Activated naive CD4-positive, alpha-beta T cell treated with anti-CD3 and anti-CD28 coated beads, Interleukin-2, amount 50 U/mL, for 16 hours (primary cell): ENCODE data around the gene TIGD1.
"Not testable (repeated sequence)": the region's sequence is repeated elsewhere in the genome, so short reads cannot be mapped to it uniquely, and the experiment has no call there.

Experiments used
- DNase-seq: peaks from one replicate; pipeline ENCODE4 v3.0.0-alpha.2; 2020

Gene TIGD1

GRCh38 chr2:232550354-232551249, at the start of gene TIGD1, which contains the start of gene EIF4E2:
TSS of gene TIGD1 (minus strand) at chr2:232550557. CDS start at chr2:232549882, 675 bp downstream.
TSS of gene EIF4E2 (plus strand) at chr2:232550689. CDS start at chr2:232550725, 36 bp downstream.
- DNase-seq = peak; percentile 95

- DNase-seq = no peak
Observed at GRCh38 chr2:232598293-232598692, 47.9 kb upstream of the TIGD1 start.

- no peak for DNase-seq
Observed at GRCh38 chr2:232597362-232598079, 47.2 kb upstream of the TIGD1 start.

GRCh38 chr2:232593982-232594381, 43.6 kb upstream of the TIGD1 start:
- DNase-seq = no peak

- no peak for DNase-seq
Observed at GRCh38 chr2:232592772-232593395, 42.5 kb upstream of the TIGD1 start.

DNA sequence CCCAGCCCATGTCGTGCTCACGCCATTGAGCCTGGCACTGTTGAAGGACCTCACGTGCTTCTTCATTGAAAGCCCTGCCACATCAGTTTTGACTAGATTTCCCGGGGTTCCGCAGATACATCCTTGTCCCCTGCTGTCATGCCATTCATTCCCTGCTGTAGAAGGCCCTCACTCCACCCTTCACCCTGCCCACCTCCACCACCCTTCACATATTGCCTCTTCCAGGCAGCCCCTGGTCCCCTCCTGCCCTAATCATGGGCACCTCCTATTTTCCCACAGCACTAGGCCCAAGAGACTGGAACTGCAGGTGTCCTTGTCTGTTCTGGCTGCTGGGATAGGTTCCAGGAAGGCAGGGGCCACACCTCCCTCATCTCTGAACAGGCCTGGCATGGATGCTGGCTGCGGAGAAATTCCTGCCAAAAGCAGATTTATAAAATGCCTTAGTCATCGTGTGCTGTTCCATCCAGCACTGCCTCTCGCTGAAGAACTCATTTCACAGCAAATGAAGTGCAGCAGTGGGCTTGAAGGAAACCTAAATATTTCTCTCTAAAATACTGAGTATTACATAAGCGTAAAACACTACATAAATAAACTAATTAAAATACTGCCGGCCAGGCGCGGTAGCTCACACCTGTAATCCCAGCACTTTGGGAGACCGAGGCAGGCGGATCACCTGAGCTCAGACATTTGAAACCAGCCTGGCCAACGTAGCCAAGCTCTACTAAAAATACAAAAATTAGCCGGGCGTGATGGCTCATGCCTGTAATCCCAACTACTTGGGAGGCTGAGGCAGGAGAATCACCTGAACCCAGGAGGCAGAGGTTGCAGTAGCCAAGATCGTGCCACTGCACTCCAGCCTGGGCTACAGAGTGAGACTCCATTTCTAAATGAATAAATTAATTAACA, 38.6 kb upstream of the TIGD1 start:
- no peak for DNase-seq

- no peak for DNase-seq
Observed at GRCh38 chr2:232588031-232588430, 37.7 kb upstream of the TIGD1 start.

- no peak for DNase-seq
Observed at GRCh38 chr2:232587512-232587911, 37.2 kb upstream of the TIGD1 start.

DNA sequence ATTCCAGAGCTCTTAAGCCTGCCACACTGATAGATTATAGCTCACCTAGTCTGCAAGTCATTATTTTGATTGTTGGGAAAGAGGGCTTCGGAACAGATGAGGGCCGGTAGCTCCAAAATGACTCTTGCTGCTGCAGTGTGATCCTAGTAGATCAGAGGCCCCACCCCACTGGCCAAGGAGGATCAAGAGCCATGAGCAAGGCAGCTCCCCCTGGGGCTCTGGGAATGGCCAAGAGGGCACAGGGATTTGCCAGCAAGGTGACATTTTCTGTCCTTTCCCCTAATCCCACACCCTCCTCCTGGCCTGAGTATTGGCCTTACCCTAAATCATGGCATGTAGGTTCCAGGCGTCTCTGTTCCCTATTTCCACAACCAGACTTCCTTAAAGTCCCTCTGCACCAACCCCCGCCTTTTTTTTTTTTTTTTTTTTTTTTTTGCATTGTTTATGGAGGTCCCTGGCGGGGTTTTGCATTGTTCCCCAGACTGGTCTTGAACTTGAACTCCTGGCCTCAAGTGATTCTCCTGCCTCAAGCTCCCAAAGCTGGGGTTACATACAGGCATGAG, 36.7 kb upstream of the TIGD1 start:
- no peak for DNase-seq

GRCh38 chr2:232584238-232584637, 33.9 kb upstream of the TIGD1 start:
- no peak for DNase-seq

GRCh38 chr2:232581725-232582124, 31.4 kb upstream of the TIGD1 start:
- no peak for DNase-seq

GRCh38 chr2:232580648-232580981, 30.3 kb upstream of the TIGD1 start:
- DNase-seq = no peak

DNA sequence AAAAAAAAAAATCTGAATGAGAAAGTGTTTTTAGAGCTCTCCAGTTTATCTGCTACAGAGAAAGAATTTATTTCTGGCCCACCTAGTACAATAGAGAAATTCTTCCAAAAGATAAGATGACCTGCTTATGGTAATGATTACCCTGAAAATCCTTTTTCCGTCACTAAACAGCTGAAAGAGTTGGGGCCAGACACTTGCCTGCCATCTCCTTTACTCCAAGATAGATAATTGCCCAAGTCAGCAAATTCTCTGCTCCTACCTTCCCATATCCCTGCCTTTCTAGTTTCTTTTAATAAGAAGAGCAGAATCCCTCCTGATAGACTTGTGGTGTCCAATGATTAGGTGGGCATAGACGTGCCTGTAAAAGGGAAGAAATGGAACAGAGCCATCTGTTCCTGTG, 28.3 kb upstream of the TIGD1 start:
- no peak for DNase-seq

- no peak for DNase-seq
Observed at GRCh38 chr2:232577841-232578240, 27.5 kb upstream of the TIGD1 start.

- no peak for DNase-seq
Observed at GRCh38 chr2:232576995-232577394, 26.6 kb upstream of the TIGD1 start.

- no peak for DNase-seq
Observed at GRCh38 chr2:232575404-232575746, 25.0 kb upstream of the TIGD1 start.

- DNase-seq = no peak
Observed at GRCh38 chr2:232574674-232575403, 24.5 kb upstream of the TIGD1 start.

DNA sequence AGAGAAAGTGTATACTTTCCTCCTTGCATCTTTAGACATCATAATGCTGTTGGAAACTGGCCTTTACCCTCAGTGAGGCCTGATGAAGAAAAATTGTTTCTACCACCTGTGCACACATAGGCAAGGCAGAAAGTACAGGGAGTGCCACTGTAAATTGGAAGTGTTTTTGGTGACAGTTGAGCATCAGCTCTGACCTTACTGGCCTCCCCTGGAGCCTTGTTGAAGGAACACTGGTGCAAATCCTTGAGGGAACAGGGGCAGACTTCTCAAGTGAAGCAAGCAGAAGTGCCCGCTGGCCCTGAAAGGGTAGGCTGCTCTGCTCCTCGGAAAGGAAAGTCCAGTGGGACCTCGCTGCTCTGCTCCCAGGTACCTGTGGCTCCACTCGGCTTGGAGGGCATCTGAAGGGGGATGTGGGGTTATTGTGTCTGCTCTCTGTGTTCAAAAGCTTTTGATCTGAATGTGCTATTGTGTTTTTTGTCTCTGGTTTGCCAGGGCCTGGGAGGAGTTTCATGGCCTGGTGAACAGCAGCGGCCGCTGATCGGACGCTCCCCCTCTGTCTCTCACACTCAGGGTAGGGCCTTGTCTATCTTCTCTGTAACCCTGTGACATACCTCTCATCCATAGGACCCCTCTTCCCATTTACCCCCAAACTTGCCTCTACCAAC, 23.5 kb upstream of the TIGD1 start:
- no peak for DNase-seq

DNA sequence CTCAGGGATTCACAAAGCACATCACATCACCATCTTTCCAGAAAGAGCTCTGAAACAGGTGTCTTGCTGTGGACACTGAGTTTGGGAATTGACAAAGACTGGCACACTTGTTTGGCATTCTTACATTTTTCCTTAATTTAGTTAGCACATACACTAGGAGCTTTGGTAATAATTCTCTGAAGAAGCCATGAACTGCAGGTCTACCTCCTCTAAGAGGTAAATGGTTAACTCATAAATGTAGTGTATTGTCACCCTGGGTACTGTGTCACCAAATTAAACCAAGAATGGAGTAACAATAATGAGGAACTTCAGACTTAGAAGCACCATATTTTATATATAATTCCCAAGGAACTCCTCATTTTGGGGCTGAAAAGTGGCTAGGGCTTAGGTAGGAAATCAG, 22.7 kb upstream of the TIGD1 start:
- no peak for DNase-seq

GRCh38 chr2:232571026-232571474, 20.7 kb upstream of the TIGD1 start:
- DNase-seq = no peak

GRCh38 chr2:232570481-232570880, 20.1 kb upstream of the TIGD1 start:
- DNase-seq = not testable (repeated sequence)
